Endothelial cell of umbilical vein (primary cell): ENCODE measurements around the gene DHX40. TPM values are rescaled to one million over a fixed set of nuclear protein-coding genes. Genes with fewer than 3 reads are reported as not detected.

Experiments used
- BruUV-seq: library from RNA; stranded (reverse); fragments of 400-500 nt; replicated peaks from 2 replicates; lab custom pipeline; 2021; lab: Mats Ljungman, UMichigan
- CTCF ChIA-PET: fragments of 300-600, 350-600 bp; sonication (Branson Sonifier 250); formaldehyde crosslinking; loops from one replicate; lab custom pipeline; 2021; ENCODE audit warnings: antibody characterized with exemption, inconsistent platforms; lab: Charles Lee
- POLR2A ChIA-PET: fragments of 300-600, 350-600 bp; sonication (Branson Sonifier 250); formaldehyde crosslinking; loops from one replicate; lab custom pipeline; 2021; ENCODE audit warnings: antibody characterized with exemption, inconsistent platforms; lab: Charles Lee
- DNase-seq: peaks from one replicate; pipeline ENCODE4 v3.0.0-alpha.2; 2011; ENCODE audit warnings: low read depth, low spot score
- FAIRE-seq: peaks from 2 replicates; lab custom pipeline; 2011; peaks lifted over from hg19 to GRCh38; lab: Jason Lieb, UNC
- H2AFZ ChIP-seq: 2 replicates; pipeline ENCODE4 v1.6.0; 2012; ENCODE audit warnings: low read depth, low read length, control low read depth, inconsistent platforms
- H3K27ac ChIP-seq: 2 replicates; pipeline ENCODE4 v1.5.1; 2011; ENCODE audit warnings: low read depth, mild to moderate bottlenecking, control low read depth, low read length, moderate library complexity; ENCODE audit not compliant: insufficient read depth
- H3K27me3 ChIP-seq, 2 experiments: 2 replicates each; pipeline versions ENCODE4 v1.6.0 to v1.6.1; 2011; ENCODE audit warnings: low read length in 2 of 2, mixed read lengths in 1 of 2; ENCODE audit not compliant: control insufficient read depth in 2 of 2, insufficient read depth in 2 of 2
- H3K36me3 ChIP-seq, 2 experiments: 2 replicates in 1 of 2; 3 replicates in 1 of 2; pipeline ENCODE4 v1.5.1; 2011; ENCODE audit warnings: low read length in 2 of 2, mild to moderate bottlenecking in 1 of 2, moderate library complexity in 1 of 2; ENCODE audit not compliant: control insufficient read depth in 2 of 2, insufficient read depth in 2 of 2; ENCODE audit errors: extremely low read depth in 1 of 2
- H3K4me1 ChIP-seq: 3 replicates; pipeline ENCODE4 v1.5.1; 2011; ENCODE audit warnings: mild to moderate bottlenecking, low read length; ENCODE audit not compliant: control insufficient read depth, insufficient read depth; ENCODE audit errors: extremely low read depth
- H3K4me2 ChIP-seq: 2 replicates; pipeline ENCODE4 v1.6.1; 2011; ENCODE audit warnings: low read length, control low read depth, mixed read lengths; ENCODE audit not compliant: insufficient read depth
- H3K4me3 ChIP-seq, 3 experiments: fragments of 200-600 bp in 1 of 3; sonication (generic), shearing (Covaris generic) in 1 of 3; replicated peaks in 1 of 3; 2 replicates each; pipeline ENCODE4 v1.5.1; 2011 to 2016; ENCODE audit warnings: control low read depth in 3 of 3, low read length in 3 of 3, mild to moderate bottlenecking in 2 of 3, inconsistent platforms in 1 of 3, low read depth in 1 of 3, moderate library complexity in 1 of 3; ENCODE audit not compliant: insufficient read depth in 1 of 3
- H3K79me2 ChIP-seq: 2 replicates; pipeline ENCODE4 v1.6.0; 2012; ENCODE audit warnings: low read length, inconsistent platforms; ENCODE audit not compliant: control insufficient read depth, insufficient read depth
- H3K9ac ChIP-seq: replicated peaks from 2 replicates; pipeline ENCODE3; 2011; ENCODE audit warnings: low read length, control low read depth; ENCODE audit not compliant: insufficient read depth; ENCODE audit errors: extremely low read depth
- H3K9me1 ChIP-seq: replicated peaks from 3 replicates; pipeline ENCODE4 v1.6.0; 2011; ENCODE audit warnings: mild to moderate bottlenecking, low read length; ENCODE audit not compliant: control insufficient read depth, insufficient read depth; ENCODE audit errors: extremely low read depth
- H3K9me3 ChIP-seq: replicated peaks from 2 replicates; pipeline ENCODE4 v1.5.1; 2012; ENCODE audit warnings: low read length, inconsistent platforms; ENCODE audit not compliant: control insufficient read depth, insufficient read depth
- H4K20me1 ChIP-seq: replicated peaks from 2 replicates; pipeline ENCODE3; 2011; ENCODE audit warnings: mild to moderate bottlenecking, low read length; ENCODE audit not compliant: control insufficient read depth, insufficient read depth; ENCODE audit errors: extremely low read depth
- CTCF ChIP-seq, 2 donors: IDR thresholded peaks; 1 replicate in 1 of 2; 2 replicates in 1 of 2; pipeline ENCODE4 v1.5.1; 2011; ENCODE audit warnings: low read length in 2 of 2, mild to moderate bottlenecking in 2 of 2, moderate library complexity in 2 of 2, control low read depth in 1 of 2, inconsistent platforms in 1 of 2, low read depth in 1 of 2; ENCODE audit not compliant: insufficient read depth in 1 of 2; ENCODE audit errors: extremely low read depth in 1 of 2
- EZH2 ChIP-seq: IDR thresholded peaks from 2 replicates; pipeline ENCODE4 v1.6.1; 2012; ENCODE audit warnings: borderline replicate concordance, low read depth, mild to moderate bottlenecking, moderate library complexity, low read length, inconsistent platforms; ENCODE audit not compliant: severe bottlenecking
- FOS ChIP-seq: IDR thresholded peaks from 2 replicates; pipeline ENCODE4 v1.6.1; 2011; ENCODE audit warnings: mild to moderate bottlenecking, low read length, moderate library complexity, borderline replicate concordance; ENCODE audit not compliant: insufficient read depth
- GATA2 ChIP-seq: IDR thresholded peaks from 2 replicates; pipeline ENCODE4 v1.7.0; 2011; ENCODE audit warnings: low read depth, mild to moderate bottlenecking, moderate library complexity, mixed read lengths, low read length; ENCODE audit not compliant: insufficient read length, insufficient read depth
- JUN ChIP-seq: IDR thresholded peaks from 2 replicates; pipeline ENCODE4 v1.6.1; 2011; ENCODE audit warnings: borderline replicate concordance, low read depth; ENCODE audit not compliant: insufficient read length, insufficient read depth
- MAX ChIP-seq: IDR thresholded peaks from 2 replicates; pipeline ENCODE4 v1.6.1; 2011; ENCODE audit not compliant: insufficient read depth, insufficient read length
- MYC ChIP-seq: IDR thresholded peaks from one replicate; pipeline ENCODE4 v1.6.1; 2011; ENCODE audit warnings: mild to moderate bottlenecking, low read depth, low read length
- POLR2A ChIP-seq: IDR thresholded peaks from 2 replicates; pipeline ENCODE4 v1.6.1; 2012; ENCODE audit warnings: low read depth, mild to moderate bottlenecking, control low read depth, low read length
- POLR2AphosphoS5 ChIP-seq: IDR thresholded peaks from 2 replicates; pipeline ENCODE4 v1.6.1; 2012; ENCODE audit warnings: low read depth, mild to moderate bottlenecking, control low read depth, low read length, moderate library complexity; ENCODE audit not compliant: insufficient read depth
- dilution Hi-C: fragments of 300-500 bp; cut with MboI; formaldehyde crosslinking; loops from one replicate; pipeline ENCODE4 v1.15.0; 2019; ENCODE audit warnings: low sequenced_read_pairs; ENCODE audit not compliant: extremely low pct_ligation_motif_present
- intact Hi-C: fragments of 100-400 bp; cut with micrococcal nuclease; formaldehyde crosslinking; loops from one replicate; pipeline ENCODE4 v1.10.0; 2022
- polyA plus RNA-seq, 4 experiments: library from polyadenylated mRNA; depleted of rRNA in 3 of 4; stranded (reverse) in 3 of 4; unstranded in 1 of 4; fragments of >200 nt; gene quantifications; 2 replicates each; pipeline versions ENCODE4 v1.2.1 to v1.2.3, GENCODE V29; 2011 to 2012; ENCODE audit warnings: missing spikeins in 1 of 4
- total RNA-seq: library from RNA; stranded (reverse); gene quantifications from 2 replicates; pipeline ENCODE4 v1.2.3, GENCODE V29; 2021

The DHX40 gene
- total and polyA plus RNA-seq, 2 donors (not counting 3 experiments of a cell fraction or from before 2014, with no cell fraction given), result 14.0 to 29.7 TPM

- no peaks in the 10 kb centered on the region for H3K9me3 ChIP-seq
- TF ChIP-seq GATA2 (no peak), POLR2AphosphoS5 (no peak), JUN (no peak), MYC (no peak), EZH2 (no peak), CTCF (IDR thresholded peaks at IDR 0.05; ENCODE audit: extremely low read depth in 1 of 2, insufficient read depth in 1 of 2, low read depth in 1 of 2, low read length in 2 of 2) (no peak), POLR2A (no peak), FOS (no peak), MAX (no peak)
- H4K20me1 ChIP-seq, result no peaks in the 10 kb centered on the region
- H3K79me2 ChIP-seq, result no peaks in the 10 kb centered on the region
- no peak overlapping the region for H3K4me3 ChIP-seq
- H3K9ac ChIP-seq, result no peak overlapping the region
- CTCF ChIA-PET, result interaction anchor here (1.5 to 3.2 kb wide), 8 partner anchors 7 to 339 kb away, joined by 3 to 42 read pairs (median 16); no protein-coding TSS in a partner anchor
- H3K36me3 ChIP-seq, result no peaks in the 10 kb centered on the region
- FAIRE-seq (no peak), DNase-seq (no peak)
- no peaks in the 10 kb centered on the region for H3K9me1 ChIP-seq
- H3K27me3 ChIP-seq, result peaks cover 0 to 1% of the 10 kb centered on the region in 2 experiments
- no peak overlapping the region for H2AFZ ChIP-seq
- intact Hi-C loops, result loop anchor here (2.0 to 10.0 kb wide), 3 partner anchors 39 to 185 kb away; partner anchors contain the start of genes PTRH2 and VMP1
- H3K27ac ChIP-seq, result no peak overlapping the region
- dilution Hi-C loops, result no loop called here
- no TSS peak for BruUV-seq
- H3K4me2 ChIP-seq, result no peak overlapping the region
- no peaks in the 10 kb centered on the region for H3K4me1 ChIP-seq
- POLR2A ChIA-PET, result no interaction called here
Observed at GRCh38 chr17:59520251-59520650, 45.2 kb upstream of the DHX40 start.
